WTC11 (cell line): Measurements from ENCODE around the gene MYL10.

ENCODE experiments used
- CBFB ChIP-seq: sonication (generic); formaldehyde crosslinking; IDR thresholded peaks from 2 replicates; pipeline ENCODE4 v1.8.1; 2022; ENCODE audit warnings: mild to moderate bottlenecking, low read depth, missing genetic modification reagents
- CTCF ChIP-seq: fragments of 200-600 bp; IDR thresholded peaks from 2 replicates; pipeline ENCODE4 v1.8.0; 2022; ENCODE audit warnings: antibody characterized with exemption
- E2F4 ChIP-seq: sonication (generic); formaldehyde crosslinking; IDR thresholded peaks from 2 replicates; pipeline ENCODE4 v1.8.1; 2022; ENCODE audit warnings: low read depth, mild to moderate bottlenecking, moderate library complexity, missing genetic modification reagents, borderline replicate concordance
- FOXJ3 ChIP-seq: sonication (generic); formaldehyde crosslinking; IDR thresholded peaks from 2 replicates; pipeline ENCODE4 v1.9.0; 2021; ENCODE audit warnings: missing genetic modification reagents, mild to moderate bottlenecking, borderline replicate concordance
- IRF2 ChIP-seq: sonication (generic); formaldehyde crosslinking; IDR thresholded peaks from 2 replicates; pipeline ENCODE4 v1.8.0; 2022; ENCODE audit warnings: low read depth, missing genetic modification reagents, borderline replicate concordance
- JUN ChIP-seq: sonication (generic); formaldehyde crosslinking; IDR thresholded peaks from 2 replicates; pipeline ENCODE4 v1.8.0; 2023; ENCODE audit warnings: mild to moderate bottlenecking, missing genetic modification reagents

- TF ChIP-seq CTCF (no peak), CBFB (no peak), FOXJ3 (CRISPR knock-in tag) (no peak), JUN (CRISPR knock-in tag) (no peak), E2F4 (CRISPR knock-in tag) (no peak), IRF2 (CRISPR knock-in tag) (no peak)
Measured at GRCh38 chr7:101630591-101630990, 1.5 kb upstream of the MYL10 start.
